Right lobe of liver (tissue), 6 donors: ENCODE results near the gene DNAJC5. TPM values are rescaled to one million over a fixed set of nuclear protein-coding genes. Genes with fewer than 3 reads are reported as not detected.
"Not testable (repeated sequence)": the region's sequence is repeated elsewhere in the genome, so short reads cannot be mapped to it uniquely, and the experiment has no call there.

Source experiments
- ATAC-seq, 4 donors: fragments of 200-7000 bp; cut with Tn5 transposase; one replicate each; pipeline ENCODE4 v1.9.1; 2020; ENCODE audit warnings: mild to moderate bottlenecking in 4 of 4, moderate library complexity in 4 of 4
- DNase-seq, 3 donors: peaks; one replicate each; pipeline ENCODE4 v3.0.0-alpha.2; 2020
- H3K27ac ChIP-seq, 3 donors: fragments of 200-600 bp; one replicate each; pipeline ENCODE4 v1.8.0; 2022
- H3K27me3 ChIP-seq, 2 donors: fragments of 200-600 bp; one replicate each; pipeline ENCODE4 v1.8.0; 2022
- H3K36me3 ChIP-seq, 4 donors: fragments of 200-600 bp; sonication (generic) in 1 of 4; one replicate each; pipeline versions ENCODE4 v1.5.1 to v1.8.0; 2017 to 2022; ENCODE audit warnings: control low read depth in 1 of 4
- H3K4me1 ChIP-seq, 4 donors: fragments of 200-600 bp; sonication (generic) in 1 of 4; one replicate each; pipeline versions ENCODE4 v1.5.1 to v1.8.0; 2017 to 2022; ENCODE audit warnings: control low read depth in 1 of 4
- H3K4me3 ChIP-seq, 3 donors: fragments of 200-600 bp; one replicate each; pipeline ENCODE4 v1.8.0; 2022
- H3K9me3 ChIP-seq, 4 donors: fragments of 200-600 bp; sonication (generic) in 1 of 4; one replicate each; pipeline versions ENCODE4 v1.5.1 to v1.8.0; 2017 to 2022; ENCODE audit warnings: control low read depth in 1 of 4
- POLR2A ChIP-seq: fragments of 450-650 bp; IDR thresholded peaks from one replicate; pipeline ENCODE4 v1.6.1; 2017; ENCODE audit warnings: antibody characterized with exemption, mild to moderate bottlenecking
- WGBS: methylation state at CpG from one replicate; pipeline ENCODE4 v1.1.6; 2018; ENCODE audit warnings: low coverage, low lambda C conversion rate; ENCODE audit not compliant: insufficient coverage; ENCODE audit errors: missing lambda C conversion rate; 5-methylcytosine and 5-hydroxymethylcytosine counted together
- intact Hi-C, 2 donors: fragments of 100-400 bp; cut with DNase I; formaldehyde crosslinking; loops; one replicate each; pipeline versions ENCODE4 v1.11.2 to v1.14.1; 2022
- total RNA-seq, 6 experiments: library from RNA; depleted of rRNA in 2 of 6; stranded (reverse); fragments of >200 nt in 2 of 6; fragmentation: NEBNext Ultra II Directional in 3 of 6; extraction: Animal tissue kit (Norgen Biotek cat#: 25700) in 3 of 6; gene quantifications; one replicate each; pipeline versions ENCODE4 v1.1.0 to v1.2.4, GENCODE V29; 2016 to 2023
- TF ChIP-seq, protein P1 (sequence below), 4 donors: fragments of 200-600 bp in 3 of 4; fragments of 450-650 bp in 1 of 4; IDR thresholded peaks; one replicate each; pipeline versions ENCODE4 v1.5.1 to v1.8.0; 2016 to 2022; ENCODE audit warnings: antibody characterized with exemption in 4 of 4, mild to moderate bottlenecking in 2 of 4
- donor health status: DM: no; HTN: yes; CAD: no.
- donor health status: DM: no; HTN: no; CAD: no.
- donor health status: DM: no; HTN: no; CAD: no.
- donor health status: DM: no; HTN: yes; CAD: no.
- donor health status: DM: no; HTN: yes; CAD: no.

The DNAJC5 gene
- total RNA-seq, 6 experiments from 2014 or later = 10.7 to 26.0 (median 15.1) TPM

DNA sequence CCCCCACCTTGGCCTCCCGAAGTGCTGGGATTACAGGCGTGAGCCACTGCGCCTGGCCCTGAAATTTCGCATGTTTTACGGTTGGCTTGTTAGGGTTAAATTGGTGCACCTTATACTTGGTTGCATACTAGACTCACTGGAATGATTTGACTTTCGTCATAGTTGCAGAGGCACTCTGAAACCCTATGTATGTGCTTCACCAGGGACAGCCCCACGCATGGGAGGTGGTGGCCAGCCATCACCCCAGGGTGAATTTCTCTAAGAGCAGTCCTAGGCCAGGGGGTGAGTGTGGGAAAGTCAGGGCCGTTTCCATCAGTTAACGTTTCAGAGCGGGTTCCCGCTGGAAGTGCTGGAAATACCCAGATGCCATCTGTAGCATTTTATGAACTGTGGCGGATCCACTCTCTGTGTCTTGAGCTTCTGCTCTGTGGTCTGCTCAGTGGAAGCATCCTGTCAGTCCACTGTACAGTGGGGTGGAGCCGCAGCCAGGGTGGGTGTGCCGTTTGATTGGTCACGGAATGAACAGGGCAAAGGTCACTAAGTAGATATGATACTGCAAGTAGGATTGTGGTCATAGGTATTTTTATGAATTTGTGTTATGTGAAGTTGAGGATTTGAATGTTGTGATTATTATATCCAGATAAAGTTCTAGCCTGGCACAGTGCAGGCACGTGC is 13.2 kb downstream of the DNAJC5 start:
- TF ChIP-seq, protein P1, sequence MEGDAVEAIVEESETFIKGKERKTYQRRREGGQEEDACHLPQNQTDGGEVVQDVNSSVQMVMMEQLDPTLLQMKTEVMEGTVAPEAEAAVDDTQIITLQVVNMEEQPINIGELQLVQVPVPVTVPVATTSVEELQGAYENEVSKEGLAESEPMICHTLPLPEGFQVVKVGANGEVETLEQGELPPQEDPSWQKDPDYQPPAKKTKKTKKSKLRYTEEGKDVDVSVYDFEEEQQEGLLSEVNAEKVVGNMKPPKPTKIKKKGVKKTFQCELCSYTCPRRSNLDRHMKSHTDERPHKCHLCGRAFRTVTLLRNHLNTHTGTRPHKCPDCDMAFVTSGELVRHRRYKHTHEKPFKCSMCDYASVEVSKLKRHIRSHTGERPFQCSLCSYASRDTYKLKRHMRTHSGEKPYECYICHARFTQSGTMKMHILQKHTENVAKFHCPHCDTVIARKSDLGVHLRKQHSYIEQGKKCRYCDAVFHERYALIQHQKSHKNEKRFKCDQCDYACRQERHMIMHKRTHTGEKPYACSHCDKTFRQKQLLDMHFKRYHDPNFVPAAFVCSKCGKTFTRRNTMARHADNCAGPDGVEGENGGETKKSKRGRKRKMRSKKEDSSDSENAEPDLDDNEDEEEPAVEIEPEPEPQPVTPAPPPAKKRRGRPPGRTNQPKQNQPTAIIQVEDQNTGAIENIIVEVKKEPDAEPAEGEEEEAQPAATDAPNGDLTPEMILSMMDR (IDR thresholded peaks at IDR 0.05) = no peak
- no peak for TF ChIP-seq POLR2A
- DNase-seq (no peak), ATAC-seq (peak; percentile 66 to 77 (median 75))
- intact Hi-C loops = no loop called here
- Histone ChIP-seq H3K36me3 (no peaks in the 10 kb centered on the region), H3K27ac (no peak overlapping the region), H3K4me3 (no peak overlapping the region), H3K4me1 (peaks cover 0 to 15% (median 0%) of the 10 kb centered on the region in 4 donors), H3K27me3 (no peaks in the 10 kb centered on the region), H3K9me3 (no peaks in the 10 kb centered on the region)
- 68% methylated on average over 5 of the region's 16 CpGs for WGBS

DNA sequence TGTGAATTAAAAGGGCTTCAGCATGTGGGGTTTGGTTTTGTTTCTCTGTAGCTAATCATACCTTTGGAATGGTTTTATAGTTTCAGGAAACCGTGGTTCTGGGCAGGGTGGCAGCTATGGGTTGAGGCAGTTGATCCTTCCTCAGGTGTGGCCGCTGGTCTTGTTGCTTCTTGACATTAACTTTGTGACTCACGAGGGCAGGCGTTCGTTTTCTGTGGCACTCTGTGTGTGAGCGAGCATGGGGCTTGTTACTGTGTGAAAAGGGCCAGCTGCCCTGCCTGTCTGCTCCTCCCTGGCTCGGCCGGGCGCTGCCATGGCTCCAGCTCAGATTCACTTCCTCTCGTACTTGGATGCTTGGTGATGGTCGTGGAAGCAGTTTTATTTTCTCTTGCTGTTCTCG is 16.2 kb downstream of the DNAJC5 start:
- intact Hi-C loops = no loop called here
- Histone ChIP-seq H3K27me3 (no peaks in the 10 kb centered on the region), H3K4me1 (peaks cover 0 to 15% (median 0%) of the 10 kb centered on the region in 4 donors), H3K9me3 (no peaks in the 10 kb centered on the region), H3K4me3 (no peak overlapping the region), H3K27ac (no peak overlapping the region), H3K36me3 (no peaks in the 10 kb centered on the region)
- 59% methylated on average over 11 of the region's 12 CpGs for WGBS
- no peak for DNase-seq
- TF ChIP-seq, protein P1 (IDR thresholded peaks at IDR 0.05) = no peak
- no peak for TF ChIP-seq POLR2A
- peak in 3 of 4 donors; percentile 15 to 38 (median 24) for ATAC-seq

DNA sequence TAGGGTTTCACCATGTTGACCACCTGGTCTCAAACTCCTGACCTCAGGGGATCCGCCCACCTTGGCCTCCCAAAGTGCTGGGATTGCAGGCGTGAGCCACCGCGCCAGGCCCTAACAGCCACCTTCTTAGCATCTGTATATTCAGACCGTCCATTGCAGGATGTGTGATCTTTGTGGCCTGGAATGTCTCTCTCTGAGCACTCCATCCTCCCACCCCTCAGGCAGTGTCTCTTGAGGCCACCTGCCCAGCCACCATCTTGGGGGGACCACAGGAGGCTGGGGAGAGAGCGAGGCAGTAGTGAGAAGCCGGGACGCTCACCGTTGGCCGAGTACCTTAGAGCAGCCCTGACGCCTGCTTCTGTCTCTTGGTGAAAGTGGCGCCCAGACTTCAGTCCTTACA is 18.8 kb downstream of the DNAJC5 start:
- Histone ChIP-seq H3K36me3 (no peaks in the 10 kb centered on the region), H3K27ac (no peak overlapping the region), H3K4me1 (peaks cover 0 to 6% (median 0%) of the 10 kb centered on the region in 4 donors), H3K4me3 (no peak overlapping the region), H3K27me3 (no peaks in the 10 kb centered on the region), H3K9me3 (no peaks in the 10 kb centered on the region)
- WGBS = 93% methylated on average over 10 of the region's 12 CpGs
- TF ChIP-seq POLR2A = no peak
- TF ChIP-seq, protein P1 (IDR thresholded peaks at IDR 0.05) = no peak
- ATAC-seq = no peak
- intact Hi-C loops = no loop called here
- DNase-seq = no peak

DNA sequence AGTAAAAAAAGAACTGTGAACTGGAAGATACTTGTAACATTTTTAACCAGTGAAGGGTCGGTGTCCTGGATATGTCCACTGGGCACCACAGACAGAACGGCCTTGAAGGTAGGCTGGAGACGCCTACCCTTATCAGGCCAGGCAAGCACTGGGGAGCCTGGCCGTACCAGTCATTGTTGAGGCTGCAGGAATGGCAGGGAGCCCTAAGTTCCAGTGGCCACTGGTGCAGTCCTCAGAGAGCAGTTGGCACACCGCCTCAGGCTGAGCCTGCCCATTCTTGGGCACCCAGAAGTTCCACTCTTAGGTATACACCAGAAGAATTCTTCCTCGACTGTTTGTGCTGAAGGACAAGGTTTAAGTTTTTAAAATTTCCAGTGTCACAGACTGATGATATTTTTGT is 20.5 kb downstream of the DNAJC5 start:
- TF ChIP-seq, protein P1 (IDR thresholded peaks at IDR 0.05) = no peak
- TF ChIP-seq POLR2A = no peak
- intact Hi-C loops = no loop called here
- H3K27ac ChIP-seq = no peak overlapping the region
- no peaks in the 10 kb centered on the region for H3K36me3 ChIP-seq
- DNase-seq = no peak
- H3K27me3 ChIP-seq = no peaks in the 10 kb centered on the region
- no peaks in the 10 kb centered on the region for H3K4me1 ChIP-seq
- peak in 2 of 4 donors; percentile 18 to 33 for ATAC-seq
- 85% methylated on average over 6 of the region's 6 CpGs for WGBS
- H3K4me3 ChIP-seq = no peak overlapping the region
- no peaks in the 10 kb centered on the region for H3K9me3 ChIP-seq

DNA sequence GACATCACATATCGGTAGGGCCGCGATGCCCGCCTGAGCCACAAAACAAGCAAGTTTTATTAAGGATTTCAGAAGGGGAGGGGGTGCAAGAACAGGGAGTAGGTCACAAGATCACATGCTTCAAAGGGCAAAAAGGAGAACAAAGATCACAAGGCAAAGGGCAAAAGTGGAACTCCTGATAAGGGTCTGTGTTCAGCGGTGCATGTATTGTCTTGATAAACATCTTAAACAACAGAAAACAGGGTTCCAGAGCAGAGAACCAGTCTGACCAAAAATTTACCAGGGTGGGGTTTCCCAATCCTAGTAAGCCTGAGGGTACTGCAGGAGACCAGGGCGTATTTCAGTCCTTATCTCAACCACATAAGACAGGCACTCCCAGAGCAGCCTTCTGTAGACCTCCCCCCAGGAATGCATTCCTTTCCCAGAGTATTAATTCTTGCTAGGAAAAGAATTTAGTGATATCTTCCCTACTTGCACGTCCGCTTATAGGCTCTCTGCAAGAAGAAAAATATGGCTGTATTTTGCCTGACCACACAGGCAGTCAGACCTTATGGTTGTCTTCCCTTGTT is 21.5 kb downstream of the DNAJC5 start:
- ATAC-seq, intact Hi-C loops, H3K4me1 ChIP-seq, H3K27ac ChIP-seq, H3K4me3 ChIP-seq, H3K9me3 ChIP-seq, DNase-seq, H3K36me3 ChIP-seq, H3K27me3 ChIP-seq: not testable (repeated sequence)
- 85% methylated on average over 7 of the region's 8 CpGs for WGBS
